ENCODE results near the gene SLC25A25. TPM values are rescaled to one million over a fixed set of nuclear protein-coding genes. Genes with fewer than 3 reads are reported as not detected.

The SLC25A25 gene
- total and polyA plus RNA-seq, 9 of the 15 experiments (the other 6 are each of a cell fraction or from before 2014, with no cell fraction given) = 0.07 to 35.9 (median 23.2) TPM

GRCh38 chr9:128115187-128116103 is 47.4 kb downstream of the SLC25A25 start (continued):
- TF ChIP-seq ARID3B (CRISPR knock-in tag; IDR thresholded peaks at IDR 0.05; ENCODE audit: borderline replicate concordance) (no peak), KLF10 (CRISPR knock-in tag; IDR thresholded peaks at IDR 0.05) (no peak), PRPF4 (IDR thresholded peaks at IDR 0.05; ENCODE audit: insufficient read depth, low read depth, low read length, poor library complexity, severe bottlenecking) (no peak), HSF4 (CRISPR knock-in tag; IDR thresholded peaks at IDR 0.05; ENCODE audit: borderline replicate concordance) (peak; percentile 36; the same call in 1 of the 2 replicates), ZNF518B (CRISPR knock-in tag; IDR thresholded peaks at IDR 0.05) (no peak), LCOR (CRISPR knock-in tag; IDR thresholded peaks at IDR 0.05) (no peak), STAT5B (CRISPR knock-in tag; IDR thresholded peaks at IDR 0.05) (no peak), PHTF2 (CRISPR knock-in tag; IDR thresholded peaks at IDR 0.05) (no peak), SNIP1 (IDR thresholded peaks at IDR 0.05; ENCODE audit: low read depth) (no peak), ZKSCAN1 (IDR thresholded peaks at IDR 0.05; ENCODE audit: low read depth, low read length) (peak; percentile 36; the same call in 1 of the 2 replicates), E2F3 (CRISPR knock-in tag; IDR thresholded peaks at IDR 0.05) (no peak), ZC3H11A (IDR thresholded peaks at IDR 0.05; ENCODE audit: low read depth, low read length) (0 out of 2 replicates have a peak, but pooled peaks have one; percentile 37)
